Measurements from ENCODE around the gene FKBP2.
A peak's percentile ranks its signal among the peaks of the same experiment; 100 is the strongest.

Gene FKBP2

GRCh38 chr11:64265176-64266160, 24.6 kb downstream of the FKBP2 start:
- no peak for DNase-seq

GRCh38 chr11:64266339-64266738, 25.4 kb downstream of the FKBP2 start:
- no peak for DNase-seq

DNA sequence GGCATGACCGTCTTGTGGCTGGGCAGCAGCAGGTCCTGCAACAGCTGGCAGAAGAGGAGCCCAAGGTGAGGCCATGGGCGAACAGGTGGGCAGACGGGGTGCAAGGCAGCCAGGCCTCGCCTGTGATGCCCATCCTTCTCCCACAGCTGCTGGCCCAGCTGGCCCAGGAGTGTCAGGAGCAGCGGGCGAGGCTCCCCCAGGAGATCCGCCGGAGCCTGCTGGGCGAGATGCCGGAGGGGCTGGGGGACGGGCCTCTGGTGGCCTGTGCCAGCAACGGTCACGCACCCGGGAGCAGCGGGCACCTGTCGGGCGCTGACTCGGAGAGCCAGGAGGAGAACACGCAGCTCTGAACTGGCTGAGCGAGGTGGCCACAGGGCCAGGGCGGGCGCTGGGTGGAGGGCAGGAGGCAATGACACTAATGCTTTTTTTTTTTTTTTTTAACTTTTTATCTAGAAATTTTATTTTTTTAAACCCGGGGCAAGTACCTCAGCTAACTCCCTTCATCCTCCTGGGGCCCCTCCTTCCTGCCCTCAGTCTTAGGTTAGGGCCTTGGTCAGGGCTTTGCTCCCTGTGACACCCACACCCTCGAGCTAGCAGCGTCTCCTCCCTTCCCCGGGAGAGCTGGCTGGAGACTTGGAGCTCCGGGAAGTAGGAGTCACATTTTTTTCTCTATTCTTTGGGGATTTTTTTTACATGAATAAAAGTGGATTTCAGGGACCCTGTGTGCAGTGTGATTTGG, 26.5 kb downstream of the FKBP2 start:
- no peak for DNase-seq

GRCh38 chr11:64268025-64268892, 27.4 kb downstream of the FKBP2 start:
- DNase-seq = no peak

DNA sequence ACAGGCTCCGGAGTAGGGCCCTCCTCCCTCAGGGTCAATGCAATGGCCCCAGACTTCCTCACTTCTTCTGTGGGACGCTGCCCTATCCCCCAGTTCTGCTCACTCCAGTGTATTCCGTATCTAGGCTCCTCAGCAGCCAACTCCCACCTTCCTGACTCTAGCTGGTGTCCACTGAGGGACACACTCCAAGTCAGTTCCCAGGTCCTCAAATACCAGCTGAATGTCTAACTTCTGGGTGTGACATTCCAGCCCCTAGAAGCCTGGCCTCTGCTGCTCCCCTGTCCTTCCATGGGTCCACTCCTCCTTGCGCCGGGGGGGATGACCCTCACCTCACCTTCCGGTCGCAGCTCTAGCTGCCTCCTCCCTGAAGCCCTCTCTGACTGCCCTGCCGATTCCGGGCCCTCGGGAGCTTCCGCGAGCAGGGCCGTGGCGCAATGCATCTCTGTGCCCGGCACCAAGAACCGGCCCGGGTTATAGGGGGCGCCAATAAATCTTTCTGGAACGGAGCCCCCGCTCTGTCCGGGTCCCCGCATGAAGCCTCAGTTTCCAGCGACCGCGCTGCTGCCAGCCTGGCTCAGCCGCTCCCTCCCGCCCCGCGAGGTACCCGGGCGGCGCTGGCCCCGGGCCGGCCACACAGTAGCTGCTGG, 28.1 kb downstream of the FKBP2 start:
- DNase-seq = peak; percentile 48

DNA sequence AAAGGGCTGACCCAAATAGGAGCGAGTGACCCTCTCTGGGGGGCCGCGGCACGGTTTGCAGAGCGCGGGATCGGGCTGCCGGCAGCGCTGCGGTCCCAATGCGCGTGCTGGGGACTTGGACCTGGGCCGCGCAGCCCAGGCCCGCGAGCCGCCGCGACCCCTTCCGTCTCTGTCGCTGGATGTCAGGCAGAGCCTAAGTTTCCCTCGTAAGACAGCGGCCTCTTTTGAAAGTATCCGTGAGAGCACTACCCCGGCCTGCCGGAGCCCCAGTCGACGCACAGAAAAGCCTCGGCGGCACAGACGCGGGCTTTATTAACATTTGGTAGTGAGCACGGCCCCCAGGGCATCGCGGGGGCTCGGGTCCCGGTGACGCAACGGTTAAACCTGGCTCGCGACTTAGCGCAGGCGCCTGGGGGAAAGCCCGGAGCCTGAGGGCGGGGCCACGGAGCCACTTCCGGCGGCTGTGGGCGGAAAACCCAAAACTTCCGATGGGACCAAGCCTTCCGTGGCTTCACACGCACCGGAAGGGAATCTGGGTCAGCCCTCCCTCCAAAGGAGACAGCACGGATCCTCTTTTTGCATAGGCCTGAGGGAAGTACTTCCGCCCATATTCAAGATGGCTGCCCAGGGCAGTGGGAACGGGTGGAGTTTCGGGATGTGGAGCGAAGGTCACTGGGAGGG, 28.8 kb downstream of the FKBP2 start:
- peak; percentile 98 for DNase-seq

- DNase-seq = no peak
These were observed 34.3 kb downstream of the FKBP2 start for GRCh38 chr11:64275031-64275800.

DNA sequence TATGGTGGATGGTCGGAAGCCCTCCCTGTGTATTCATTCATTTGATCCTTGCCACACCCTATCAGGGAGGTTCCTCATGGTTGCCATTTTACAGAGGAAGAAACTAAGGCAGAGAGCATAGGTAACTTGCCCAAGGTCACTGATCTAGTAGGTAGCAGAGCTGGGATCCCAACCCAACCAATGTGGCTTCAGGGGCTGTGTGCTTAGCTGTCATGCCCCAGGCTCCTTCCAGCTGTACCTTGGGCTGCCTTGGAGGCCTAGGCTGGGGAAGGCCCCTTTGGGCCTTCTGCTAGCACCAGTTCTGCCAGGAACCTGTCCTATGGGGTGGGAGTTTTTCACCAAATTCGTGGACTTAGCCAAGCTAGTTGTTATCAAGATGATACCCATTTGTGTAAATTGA, 34.9 kb downstream of the FKBP2 start:
- DNase-seq = no peak

- DNase-seq = no peak
These were observed 35.9 kb downstream of the FKBP2 start for GRCh38 chr11:64276653-64277431.

DNA sequence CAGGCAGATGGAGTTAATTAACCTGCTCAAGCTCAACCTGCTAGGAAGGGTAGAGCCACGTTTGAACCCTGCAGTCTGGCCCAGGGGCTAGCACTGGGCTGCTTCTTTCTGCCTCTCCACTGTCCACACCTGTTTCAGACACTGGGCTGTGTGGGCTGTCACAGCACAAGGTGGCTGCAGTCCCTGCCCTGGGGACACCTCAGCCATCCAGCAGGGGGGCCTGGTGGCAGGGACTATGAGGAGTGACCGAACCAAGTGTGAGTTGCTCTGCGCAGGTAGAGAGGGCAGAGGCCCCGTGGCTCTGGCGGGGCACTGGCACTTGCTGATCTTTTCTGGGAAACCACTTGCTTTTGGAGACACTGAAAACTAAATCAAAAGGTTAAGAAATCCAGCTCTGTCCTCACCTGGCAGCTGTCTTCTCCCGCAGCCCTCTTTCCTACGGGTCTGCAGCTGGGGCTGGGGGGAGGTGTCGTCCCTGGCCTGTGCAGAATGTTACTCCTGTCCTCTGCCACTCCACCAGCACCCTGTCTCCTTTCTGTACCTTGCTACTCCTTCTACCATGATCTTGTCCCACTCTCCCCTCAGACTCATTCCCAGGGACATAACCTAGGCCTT, 37.8 kb downstream of the FKBP2 start:
- no peak for DNase-seq

GRCh38 chr11:64281957-64282770, 41.3 kb downstream of the FKBP2 start:
- no peak for DNase-seq

GRCh38 chr11:64283092-64283491, 42.2 kb downstream of the FKBP2 start:
- DNase-seq = no peak

GRCh38 chr11:64284048-64284961, 43.4 kb downstream of the FKBP2 start, which contains the start of gene BAD:
TSS of gene BAD (minus strand) at chr11:64284665. CDS start at chr11:64284368, 297 bp downstream.
- peak; percentile 94 for DNase-seq

GRCh38 chr11:64284962-64285884, 44.3 kb downstream of the FKBP2 start, which contains the start of gene GPR137:
TSS of gene GPR137 (plus strand) at chr11:64285848. CDS start at chr11:64286525, 677 bp downstream.
- DNase-seq = peak; percentile 94

- peak; percentile 27 for DNase-seq
These were observed 45.2 kb downstream of the FKBP2 start for GRCh38 chr11:64285885-64286800.
